Stimulated activated CD4-positive, alpha-beta T cell treated with anti-CD3 and anti-CD28 coated beads, Interleukin-4, amount 100 ng/mL, for 4 hours (primary cell): ENCODE results near the gene SEPTIN3.

Experiments
- DNase-seq, 2 experiments: peaks; one replicate each; pipeline ENCODE4 v3.0.0-alpha.2; 2020

The SEPTIN3 gene

GRCh38 chr22:41976961-41977566 lies 7.8 kb downstream of the SEPTIN3 start:
- no peak for DNase-seq

- DNase-seq: no peak
These were observed 9.5 kb downstream of the SEPTIN3 start for GRCh38 chr22:41978732-41979131.

- no peak for DNase-seq
These were observed 10.4 kb downstream of the SEPTIN3 start for GRCh38 chr22:41979423-41980250.

- no peak for DNase-seq
These were observed 13.6 kb downstream of the SEPTIN3 start for GRCh38 chr22:41982865-41983264.

GRCh38 chr22:41983513-41984405 lies 14.5 kb downstream of the SEPTIN3 start:
- no peak for DNase-seq

GRCh38 chr22:41987276-41987675 lies 18.0 kb downstream of the SEPTIN3 start:
- DNase-seq: no peak

GRCh38 chr22:41989246-41989645 lies 20.0 kb downstream of the SEPTIN3 start:
- DNase-seq: no peak

GRCh38 chr22:41991111-41991510 lies 21.9 kb downstream of the SEPTIN3 start:
- no peak for DNase-seq

- no peak for DNase-seq
These were observed 23.3 kb downstream of the SEPTIN3 start for GRCh38 chr22:41992496-41992895.

GRCh38 chr22:41995211-41995610 lies 26.0 kb downstream of the SEPTIN3 start:
- DNase-seq: no peak

- no peak for DNase-seq
These were observed 27.6 kb downstream of the SEPTIN3 start for GRCh38 chr22:41996826-41997225.

- peak; percentile 86 to 89 for DNase-seq
These were observed 29.4 kb downstream of the SEPTIN3 start, which contains the start of gene WBP2NL for GRCh38 chr22:41998361-41999261. TSS of gene WBP2NL (plus strand) at chr22:41998788. CDS start at chr22:41998819, 31 bp downstream.

- no peak for DNase-seq
These were observed 31.2 kb downstream of the SEPTIN3 start for GRCh38 chr22:42000466-42000865.

- no peak for DNase-seq
These were observed 31.9 kb downstream of the SEPTIN3 start for GRCh38 chr22:42001121-42001520.

- DNase-seq: no peak
These were observed 32.5 kb downstream of the SEPTIN3 start for GRCh38 chr22:42001706-42002105.

GRCh38 chr22:42007922-42008321 lies 38.7 kb downstream of the SEPTIN3 start:
- DNase-seq: no peak

- no peak for DNase-seq
These were observed 41.5 kb downstream of the SEPTIN3 start for GRCh38 chr22:42010778-42011177.

- no peak for DNase-seq
These were observed 44.1 kb downstream of the SEPTIN3 start for GRCh38 chr22:42013385-42013784.

GRCh38 chr22:42016111-42016510 lies 46.9 kb downstream of the SEPTIN3 start:
- no peak for DNase-seq

GRCh38 chr22:42018224-42018623 lies 49.0 kb downstream of the SEPTIN3 start:
- no peak for DNase-seq
